Endothelial cell of umbilical vein (primary cell): Measurements from ENCODE around the gene PTPN12. TPM values are rescaled to one million over a fixed set of nuclear protein-coding genes. Genes with fewer than 3 reads are reported as not detected.

ENCODE experiments used
- BruUV-seq: library from RNA; stranded (reverse); fragments of 400-500 nt; replicated peaks from 2 replicates; lab custom pipeline; 2021; lab: Mats Ljungman, UMichigan
- CTCF ChIA-PET: fragments of 300-600, 350-600 bp; sonication (Branson Sonifier 250); formaldehyde crosslinking; loops from one replicate; lab custom pipeline; 2021; ENCODE audit warnings: antibody characterized with exemption, inconsistent platforms; lab: Charles Lee
- POLR2A ChIA-PET: fragments of 300-600, 350-600 bp; sonication (Branson Sonifier 250); formaldehyde crosslinking; loops from one replicate; lab custom pipeline; 2021; ENCODE audit warnings: antibody characterized with exemption, inconsistent platforms; lab: Charles Lee
- DNase-seq: peaks from one replicate; pipeline ENCODE4 v3.0.0-alpha.2; 2011; ENCODE audit warnings: low read depth, low spot score
- FAIRE-seq: peaks from 2 replicates; lab custom pipeline; 2011; peaks lifted over from hg19 to GRCh38; lab: Jason Lieb, UNC
- H2AFZ ChIP-seq: 2 replicates; pipeline ENCODE4 v1.6.0; 2012; ENCODE audit warnings: low read depth, low read length, control low read depth, inconsistent platforms
- H3K27ac ChIP-seq: 2 replicates; pipeline ENCODE4 v1.5.1; 2011; ENCODE audit warnings: low read depth, mild to moderate bottlenecking, control low read depth, low read length, moderate library complexity; ENCODE audit not compliant: insufficient read depth
- H3K27me3 ChIP-seq, 2 experiments: 2 replicates each; pipeline versions ENCODE4 v1.6.0 to v1.6.1; 2011; ENCODE audit warnings: low read length in 2 of 2, mixed read lengths in 1 of 2; ENCODE audit not compliant: control insufficient read depth in 2 of 2, insufficient read depth in 2 of 2
- H3K36me3 ChIP-seq, 2 experiments: 2 replicates in 1 of 2; 3 replicates in 1 of 2; pipeline ENCODE4 v1.5.1; 2011; ENCODE audit warnings: low read length in 2 of 2, mild to moderate bottlenecking in 1 of 2, moderate library complexity in 1 of 2; ENCODE audit not compliant: control insufficient read depth in 2 of 2, insufficient read depth in 2 of 2; ENCODE audit errors: extremely low read depth in 1 of 2
- H3K4me1 ChIP-seq: 3 replicates; pipeline ENCODE4 v1.5.1; 2011; ENCODE audit warnings: mild to moderate bottlenecking, low read length; ENCODE audit not compliant: control insufficient read depth, insufficient read depth; ENCODE audit errors: extremely low read depth
- H3K4me2 ChIP-seq: 2 replicates; pipeline ENCODE4 v1.6.1; 2011; ENCODE audit warnings: low read length, control low read depth, mixed read lengths; ENCODE audit not compliant: insufficient read depth
- H3K4me3 ChIP-seq, 3 experiments: fragments of 200-600 bp in 1 of 3; sonication (generic), shearing (Covaris generic) in 1 of 3; replicated peaks in 1 of 3; 2 replicates each; pipeline ENCODE4 v1.5.1; 2011 to 2016; ENCODE audit warnings: control low read depth in 3 of 3, low read length in 3 of 3, mild to moderate bottlenecking in 2 of 3, inconsistent platforms in 1 of 3, low read depth in 1 of 3, moderate library complexity in 1 of 3; ENCODE audit not compliant: insufficient read depth in 1 of 3
- H3K79me2 ChIP-seq: 2 replicates; pipeline ENCODE4 v1.6.0; 2012; ENCODE audit warnings: low read length, inconsistent platforms; ENCODE audit not compliant: control insufficient read depth, insufficient read depth
- H3K9ac ChIP-seq: replicated peaks from 2 replicates; pipeline ENCODE3; 2011; ENCODE audit warnings: low read length, control low read depth; ENCODE audit not compliant: insufficient read depth; ENCODE audit errors: extremely low read depth
- H3K9me1 ChIP-seq: replicated peaks from 3 replicates; pipeline ENCODE4 v1.6.0; 2011; ENCODE audit warnings: mild to moderate bottlenecking, low read length; ENCODE audit not compliant: control insufficient read depth, insufficient read depth; ENCODE audit errors: extremely low read depth
- H3K9me3 ChIP-seq: replicated peaks from 2 replicates; pipeline ENCODE4 v1.5.1; 2012; ENCODE audit warnings: low read length, inconsistent platforms; ENCODE audit not compliant: control insufficient read depth, insufficient read depth
- H4K20me1 ChIP-seq: replicated peaks from 2 replicates; pipeline ENCODE3; 2011; ENCODE audit warnings: mild to moderate bottlenecking, low read length; ENCODE audit not compliant: control insufficient read depth, insufficient read depth; ENCODE audit errors: extremely low read depth
- CTCF ChIP-seq, 2 donors: IDR thresholded peaks; 1 replicate in 1 of 2; 2 replicates in 1 of 2; pipeline ENCODE4 v1.5.1; 2011; ENCODE audit warnings: low read length in 2 of 2, mild to moderate bottlenecking in 2 of 2, moderate library complexity in 2 of 2, control low read depth in 1 of 2, inconsistent platforms in 1 of 2, low read depth in 1 of 2; ENCODE audit not compliant: insufficient read depth in 1 of 2; ENCODE audit errors: extremely low read depth in 1 of 2
- EZH2 ChIP-seq: IDR thresholded peaks from 2 replicates; pipeline ENCODE4 v1.6.1; 2012; ENCODE audit warnings: borderline replicate concordance, low read depth, mild to moderate bottlenecking, moderate library complexity, low read length, inconsistent platforms; ENCODE audit not compliant: severe bottlenecking
- FOS ChIP-seq: IDR thresholded peaks from 2 replicates; pipeline ENCODE4 v1.6.1; 2011; ENCODE audit warnings: mild to moderate bottlenecking, low read length, moderate library complexity, borderline replicate concordance; ENCODE audit not compliant: insufficient read depth
- GATA2 ChIP-seq: IDR thresholded peaks from 2 replicates; pipeline ENCODE4 v1.7.0; 2011; ENCODE audit warnings: low read depth, mild to moderate bottlenecking, moderate library complexity, mixed read lengths, low read length; ENCODE audit not compliant: insufficient read length, insufficient read depth
- JUN ChIP-seq: IDR thresholded peaks from 2 replicates; pipeline ENCODE4 v1.6.1; 2011; ENCODE audit warnings: borderline replicate concordance, low read depth; ENCODE audit not compliant: insufficient read length, insufficient read depth
- MYC ChIP-seq: IDR thresholded peaks from one replicate; pipeline ENCODE4 v1.6.1; 2011; ENCODE audit warnings: mild to moderate bottlenecking, low read depth, low read length
- POLR2A ChIP-seq: IDR thresholded peaks from 2 replicates; pipeline ENCODE4 v1.6.1; 2012; ENCODE audit warnings: low read depth, mild to moderate bottlenecking, control low read depth, low read length
- POLR2AphosphoS5 ChIP-seq: IDR thresholded peaks from 2 replicates; pipeline ENCODE4 v1.6.1; 2012; ENCODE audit warnings: low read depth, mild to moderate bottlenecking, control low read depth, low read length, moderate library complexity; ENCODE audit not compliant: insufficient read depth
- dilution Hi-C: fragments of 300-500 bp; cut with MboI; formaldehyde crosslinking; loops from one replicate; pipeline ENCODE4 v1.15.0; 2019; ENCODE audit warnings: low sequenced_read_pairs; ENCODE audit not compliant: extremely low pct_ligation_motif_present
- intact Hi-C: fragments of 100-400 bp; cut with micrococcal nuclease; formaldehyde crosslinking; loops from one replicate; pipeline ENCODE4 v1.10.0; 2022
- polyA plus RNA-seq, 4 experiments: library from polyadenylated mRNA; depleted of rRNA in 3 of 4; stranded (reverse) in 3 of 4; unstranded in 1 of 4; fragments of >200 nt; gene quantifications; 2 replicates each; pipeline versions ENCODE4 v1.2.1 to v1.2.3, GENCODE V29; 2011 to 2012; ENCODE audit warnings: missing spikeins in 1 of 4
- total RNA-seq: library from RNA; stranded (reverse); gene quantifications from 2 replicates; pipeline ENCODE4 v1.2.3, GENCODE V29; 2021
- TF ChIP-seq, protein P1 (sequence below): IDR thresholded peaks from 2 replicates; pipeline ENCODE4 v1.6.1; 2011; ENCODE audit not compliant: insufficient read depth, insufficient read length

The PTPN12 gene
- total and polyA plus RNA-seq, 2 donors (not counting 3 experiments of a cell fraction or from before 2014, with no cell fraction given), result 30.6 to 137 TPM

DNA sequence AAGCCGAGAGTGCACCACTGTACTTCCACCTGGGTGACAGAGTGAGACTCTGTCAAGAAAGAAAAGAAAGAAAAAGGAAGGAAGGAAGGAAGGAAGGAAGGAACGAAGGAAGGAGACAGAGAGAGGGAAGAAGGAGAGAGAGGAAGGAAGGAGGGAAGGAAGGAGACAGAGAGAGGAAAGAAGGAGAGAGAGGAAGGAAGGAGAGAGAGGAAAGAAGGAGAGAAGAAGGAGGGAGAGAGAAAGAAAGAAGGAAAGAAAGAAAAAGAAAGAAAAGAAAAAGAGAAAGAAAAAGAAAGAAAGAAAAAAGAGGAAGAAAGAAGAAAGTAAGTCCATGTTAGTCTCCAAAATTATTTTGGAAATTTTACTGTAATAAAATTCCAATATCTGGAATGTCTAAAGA lies 125.8 kb downstream of the PTPN12 start:
- no TSS peak for BruUV-seq

More for the DNA sequence above, 125.8 kb downstream of the PTPN12 start:
- no peak overlapping the region for H2AFZ ChIP-seq
- H3K9me1 ChIP-seq, result no peaks in the 10 kb centered on the region
- DNase-seq, result no peak
- H3K4me1 ChIP-seq, result no peaks in the 10 kb centered on the region
- H3K4me2 ChIP-seq, result no peak overlapping the region
- intact Hi-C loops (no loop called here), dilution Hi-C loops (no loop called here)
- no peak overlapping the region for H3K9ac ChIP-seq
- H4K20me1 ChIP-seq, result no peaks in the 10 kb centered on the region
- TF ChIP-seq, protein P1, sequence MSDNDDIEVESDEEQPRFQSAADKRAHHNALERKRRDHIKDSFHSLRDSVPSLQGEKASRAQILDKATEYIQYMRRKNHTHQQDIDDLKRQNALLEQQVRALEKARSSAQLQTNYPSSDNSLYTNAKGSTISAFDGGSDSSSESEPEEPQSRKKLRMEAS, result no peak
- TF ChIP-seq MYC (no peak), CTCF (IDR thresholded peaks at IDR 0.05; ENCODE audit: extremely low read depth in 1 of 2, insufficient read depth in 1 of 2, low read depth in 1 of 2, low read length in 2 of 2) (no peak), POLR2AphosphoS5 (no peak), JUN (no peak), FOS (no peak), GATA2 (no peak), POLR2A (no peak), EZH2 (no peak)
- no peaks in the 10 kb centered on the region for H3K9me3 ChIP-seq
- H3K4me3 ChIP-seq, result no peak overlapping the region
- no peaks in the 10 kb centered on the region for H3K27me3 ChIP-seq
- FAIRE-seq, result no peak
- ChIA-PET CTCF (interaction anchor here (1.3 kb wide), 1 partner anchor 11 kb away, joined by 7 read pairs; no protein-coding TSS in a partner anchor), POLR2A (no interaction called here)
- H3K36me3 ChIP-seq, result peaks cover 2 to 4% of the 10 kb centered on the region in 2 experiments
- no peaks in the 10 kb centered on the region for H3K79me2 ChIP-seq
- no peak overlapping the region for H3K27ac ChIP-seq
